IPS DF 4.7 (cell line): ENCODE results near the gene FHIT.

Experiments
- DNase-seq: peaks from one replicate; pipeline ENCODE4 v3.0.0-alpha.2; 2013; ENCODE audit warnings: low spot score; ENCODE audit errors: extremely low read depth

Gene FHIT

GRCh38 chr3:59857589-59858346, 1393.5 kb downstream of the FHIT start:
- DNase-seq, result peak; percentile 28

DNA sequence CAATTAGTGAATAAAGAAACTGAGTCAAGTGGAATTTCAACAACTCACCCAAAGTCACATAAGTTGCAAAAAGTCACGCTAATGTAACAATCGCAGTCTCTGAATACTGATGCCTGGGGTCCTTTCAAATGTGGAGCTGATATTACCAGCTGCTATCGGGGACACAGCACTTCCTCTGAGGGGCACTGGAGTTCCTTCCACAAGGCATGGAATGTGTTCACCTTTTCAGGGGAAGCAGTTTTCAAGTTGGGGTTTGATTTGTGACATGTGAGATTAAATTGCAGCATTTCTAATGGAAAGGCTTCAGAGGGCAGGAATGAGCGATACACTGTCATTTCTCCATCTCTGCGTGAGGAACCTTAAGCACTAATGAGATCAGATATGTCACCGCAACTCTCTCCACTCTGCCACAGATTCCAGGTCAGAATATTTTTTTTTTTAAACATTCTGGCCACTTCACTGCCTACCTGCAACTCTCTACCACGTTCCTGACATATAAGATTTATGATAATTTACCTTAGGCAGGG, 1394.3 kb downstream of the FHIT start:
- DNase-seq, result no peak

- no peak for DNase-seq
Observed at GRCh38 chr3:59854061-59854709, 1397.1 kb downstream of the FHIT start.

GRCh38 chr3:59850417-59850816, 1400.8 kb downstream of the FHIT start:
- no peak for DNase-seq

DNA sequence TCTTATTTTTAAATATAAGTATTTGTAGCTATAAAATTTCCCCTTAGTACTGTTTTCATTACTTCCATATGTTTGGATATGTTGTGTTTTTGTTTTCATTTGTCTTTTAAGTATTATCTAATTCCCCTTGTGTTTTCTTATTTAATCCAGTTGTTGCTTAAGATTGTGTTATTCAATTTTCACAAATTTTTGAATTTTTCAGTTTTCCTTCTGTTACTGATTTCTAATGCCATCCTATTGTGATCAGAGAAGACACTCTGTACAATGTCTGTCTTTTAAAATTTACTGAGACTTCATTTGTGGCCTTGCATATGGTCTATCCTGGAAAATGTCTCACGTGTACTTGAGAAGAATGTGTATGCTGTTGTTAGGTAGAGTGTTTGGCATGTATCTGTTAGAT, 1405.9 kb downstream of the FHIT start:
- DNase-seq, result no peak

- no peak for DNase-seq
Observed at GRCh38 chr3:59843821-59844220, 1407.4 kb downstream of the FHIT start.

DNA sequence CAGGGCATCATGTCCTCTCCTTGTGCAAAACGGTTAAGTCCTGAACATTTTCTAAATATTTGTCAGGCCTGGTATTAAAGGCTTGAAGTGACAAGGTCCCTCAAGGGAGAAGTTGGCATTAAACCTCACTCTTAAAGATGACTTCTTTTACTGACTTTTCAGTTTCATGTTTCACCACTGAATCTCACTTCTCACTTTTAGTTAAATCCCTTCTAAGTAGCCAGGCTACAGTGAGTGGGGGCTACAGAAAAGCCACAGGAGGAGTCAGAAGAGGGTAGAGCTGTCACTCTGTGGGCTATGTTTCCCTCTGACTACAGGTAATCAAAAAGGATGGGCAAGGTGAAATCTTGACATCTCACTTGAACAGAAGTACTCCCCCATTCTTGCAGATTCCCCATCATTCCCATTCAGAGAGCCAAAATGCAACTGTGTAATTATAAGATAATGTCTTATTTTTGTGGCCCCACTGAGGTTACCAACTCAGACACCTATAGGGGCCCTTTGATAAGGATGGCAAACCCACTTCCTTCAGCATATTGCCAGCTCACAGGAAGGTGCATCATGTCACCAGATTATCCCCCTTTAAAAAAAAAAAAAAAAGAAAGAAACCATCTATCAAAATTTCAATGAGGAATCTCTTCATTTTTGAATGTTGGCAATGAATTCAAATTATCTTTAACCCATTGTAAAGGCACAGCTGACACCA, 1411.3 kb downstream of the FHIT start:
- no peak for DNase-seq

DNA sequence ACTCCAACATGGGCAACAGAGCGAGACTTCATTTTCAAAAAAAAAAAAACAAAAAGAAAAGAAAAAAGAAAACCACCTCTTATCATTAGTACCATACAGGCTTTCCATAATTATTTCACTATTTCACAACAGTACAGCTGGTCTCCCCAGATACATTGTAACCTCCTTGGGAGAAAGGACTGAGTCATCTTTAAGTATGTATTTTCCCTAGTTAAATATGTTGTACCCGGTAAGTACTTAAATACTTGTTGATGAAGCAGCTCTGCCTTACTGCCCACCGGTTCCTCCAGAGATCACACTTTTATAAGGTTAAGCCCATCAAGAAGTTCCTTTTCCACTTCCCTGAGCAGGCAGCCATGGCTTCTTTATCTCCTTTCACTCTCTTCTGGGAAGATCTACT, 1412.0 kb downstream of the FHIT start:
- DNase-seq, result no peak

DNA sequence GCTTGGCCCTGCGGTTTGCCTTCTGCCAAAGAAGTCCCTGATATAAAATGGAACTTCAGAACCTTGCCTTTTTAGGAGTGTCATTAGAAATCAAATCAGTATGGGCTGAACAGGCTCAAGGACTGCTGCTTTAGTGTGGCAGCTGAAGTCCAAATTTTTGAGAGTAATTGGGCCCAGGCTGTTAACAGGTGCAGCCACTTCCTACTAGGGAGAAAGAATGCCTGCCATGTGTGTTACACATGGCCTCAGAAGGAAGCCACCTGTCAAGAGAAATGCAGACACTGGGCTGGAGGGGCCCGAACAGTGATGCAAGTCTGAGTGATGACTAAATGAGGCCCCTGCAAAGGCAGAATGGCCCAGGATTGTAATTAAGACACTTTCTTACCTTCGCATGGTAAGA, 1414.7 kb downstream of the FHIT start:
- DNase-seq, result no peak

DNA sequence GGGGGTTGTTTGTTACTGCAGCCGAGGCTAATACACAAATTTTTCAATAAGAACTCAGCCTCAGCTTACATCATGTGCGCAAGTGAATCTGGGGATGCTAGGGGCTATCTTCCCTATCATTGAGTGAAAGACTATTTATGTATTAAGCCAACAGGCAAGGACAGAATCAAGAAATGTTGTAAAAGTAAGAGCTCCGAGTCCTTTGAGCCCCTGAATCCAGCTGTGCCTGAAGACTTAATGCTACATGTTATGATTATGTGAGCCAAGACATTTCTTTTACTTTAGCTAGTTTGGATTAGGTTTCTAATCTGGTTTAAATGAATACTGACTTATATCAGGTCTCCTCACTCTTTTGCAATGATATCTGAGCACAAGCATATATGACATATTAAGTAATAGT, 1418.5 kb downstream of the FHIT start:
- DNase-seq, result no peak

DNA sequence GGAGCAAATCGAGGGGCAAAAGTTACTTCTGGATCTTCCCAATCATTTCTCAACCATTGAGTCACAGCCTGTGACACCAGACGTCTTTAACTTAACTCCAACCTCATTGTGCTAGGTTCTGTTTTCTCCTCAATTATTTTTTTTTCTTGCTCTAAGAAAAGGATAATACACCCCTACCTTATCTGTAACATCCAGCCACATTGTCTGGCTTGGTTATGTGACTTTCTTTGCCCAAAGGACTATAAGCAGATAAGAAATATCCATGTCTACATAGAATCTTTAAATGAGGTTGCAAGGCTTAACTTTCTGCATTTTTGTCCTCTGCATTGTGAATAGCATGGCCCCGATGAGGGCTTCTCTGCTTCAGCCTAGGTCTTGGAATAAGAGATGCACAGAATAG, 1419.0 kb downstream of the FHIT start:
- no peak for DNase-seq

DNA sequence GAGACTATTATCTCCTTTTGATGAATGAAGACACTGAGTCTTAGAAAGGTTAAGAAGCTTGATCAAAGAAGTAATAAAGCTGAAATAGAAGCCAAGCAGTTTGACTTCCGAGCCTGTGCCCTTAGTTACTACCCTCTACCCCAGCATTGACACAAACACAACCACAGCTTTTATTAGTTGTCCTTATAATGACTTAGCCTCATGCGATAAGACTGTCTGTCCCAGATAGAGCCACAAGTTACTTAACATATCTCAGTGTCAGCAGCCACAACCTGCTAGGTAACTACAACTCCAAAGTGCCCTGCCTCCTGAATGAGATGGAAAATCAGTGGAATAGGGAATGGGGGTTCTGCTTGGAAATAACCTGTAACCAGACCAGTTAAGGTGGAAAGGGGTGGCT, 1419.9 kb downstream of the FHIT start:
- DNase-seq, result no peak

DNA sequence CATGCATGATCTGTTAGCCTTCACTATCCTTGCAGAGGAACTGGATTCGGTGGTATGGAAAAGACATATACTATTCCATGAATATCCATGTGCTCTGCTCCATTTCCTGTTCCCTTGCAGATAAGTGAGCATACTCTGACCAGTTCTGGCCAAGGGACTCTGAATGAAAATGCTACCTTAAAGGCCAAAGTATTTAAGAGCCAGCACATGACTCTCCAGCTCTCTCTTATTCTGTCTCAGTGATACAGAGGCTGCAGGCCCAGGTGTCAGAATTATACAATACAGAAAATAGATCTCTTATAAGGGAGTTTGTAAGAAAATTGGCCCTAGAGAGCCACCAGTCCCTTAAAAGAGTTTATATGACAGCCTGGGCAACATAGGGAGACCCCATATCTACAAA, 1421.7 kb downstream of the FHIT start:
- no peak for DNase-seq

GRCh38 chr3:59824876-59825275, 1426.4 kb downstream of the FHIT start:
- DNase-seq, result no peak

DNA sequence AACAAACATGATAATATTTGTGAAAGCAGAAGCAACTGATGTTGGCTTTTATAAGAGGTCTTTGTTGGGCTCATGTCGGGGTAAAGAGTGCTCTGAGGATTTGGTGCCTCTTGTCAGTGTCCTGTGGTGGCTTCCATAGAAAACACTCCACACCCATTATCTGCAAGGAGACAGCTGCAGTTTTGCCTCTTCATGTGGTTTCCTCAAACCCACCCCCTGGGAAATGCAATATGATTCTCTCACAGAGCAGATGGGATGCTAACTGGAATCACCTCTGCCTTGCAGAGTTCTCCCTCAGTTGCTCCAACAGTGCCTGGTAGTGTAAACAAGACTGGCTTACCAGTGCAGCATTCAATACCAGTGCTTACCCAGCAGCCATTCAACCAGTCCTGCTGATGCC, 1430.0 kb downstream of the FHIT start:
- DNase-seq, result no peak

- no peak for DNase-seq
Observed at GRCh38 chr3:59820352-59820934, 1430.8 kb downstream of the FHIT start.

DNA sequence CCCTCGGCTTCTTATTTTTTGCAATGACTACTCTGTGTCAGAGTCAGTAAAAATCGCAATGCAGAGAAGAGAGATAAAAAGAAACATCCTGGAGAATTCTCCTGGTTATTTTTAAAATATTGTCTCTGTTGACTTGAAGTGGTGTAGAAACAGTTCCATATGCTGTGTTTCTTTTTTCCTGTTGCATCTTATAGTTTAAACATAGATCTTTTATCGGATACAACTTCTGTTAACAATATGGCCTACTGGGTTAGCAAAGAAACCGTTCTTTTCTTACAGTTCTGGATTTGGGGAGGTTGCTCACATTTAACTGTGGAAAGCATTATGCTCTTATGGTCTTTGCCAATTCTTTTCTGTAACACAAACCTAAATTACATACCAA, 1432.3 kb downstream of the FHIT start:
- no peak for DNase-seq

DNA sequence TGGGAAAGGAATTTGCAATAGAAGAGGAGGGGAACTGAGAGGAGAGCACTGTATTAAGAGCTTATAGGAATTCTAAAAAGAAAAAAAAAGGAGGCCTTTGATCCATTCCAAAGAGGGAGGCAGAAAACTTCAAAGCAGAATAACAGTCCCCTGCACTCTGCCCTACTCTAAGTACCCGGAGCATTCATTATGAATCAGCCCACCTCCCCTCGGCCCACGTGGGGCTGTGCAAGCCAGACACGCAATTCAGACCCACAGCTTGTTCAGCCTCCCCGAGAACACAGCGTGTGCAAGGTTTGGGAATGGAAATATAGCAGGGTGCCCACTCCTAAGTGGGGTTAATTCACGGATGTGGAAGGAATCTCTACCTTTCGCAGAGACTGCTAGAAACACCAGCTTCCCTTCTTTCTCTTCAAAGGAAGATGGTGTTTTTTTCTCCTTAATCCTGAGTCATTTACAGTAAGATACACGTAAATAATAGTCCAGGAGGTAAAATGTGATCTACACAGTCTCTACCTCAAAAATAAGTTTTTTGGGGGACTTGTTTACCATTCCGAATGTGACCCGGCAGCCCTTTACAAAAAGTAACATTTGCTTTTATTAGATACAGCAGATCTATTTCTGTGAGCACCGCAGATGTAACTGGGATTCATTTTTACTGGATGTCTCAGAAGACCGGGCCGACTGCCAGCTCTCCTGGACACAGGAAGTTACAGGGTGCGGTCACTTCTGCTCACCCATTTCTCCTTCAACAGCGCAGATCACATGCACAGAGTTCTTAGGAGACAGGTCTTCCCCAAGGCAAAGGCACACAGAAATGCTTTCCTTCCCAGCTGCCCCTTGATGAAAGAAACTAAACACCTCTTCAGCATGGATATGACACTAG, 1433.0 kb downstream of the FHIT start:
- no peak for DNase-seq

- DNase-seq, result no peak
Observed at GRCh38 chr3:59817511-59817910, 1433.7 kb downstream of the FHIT start.

DNA sequence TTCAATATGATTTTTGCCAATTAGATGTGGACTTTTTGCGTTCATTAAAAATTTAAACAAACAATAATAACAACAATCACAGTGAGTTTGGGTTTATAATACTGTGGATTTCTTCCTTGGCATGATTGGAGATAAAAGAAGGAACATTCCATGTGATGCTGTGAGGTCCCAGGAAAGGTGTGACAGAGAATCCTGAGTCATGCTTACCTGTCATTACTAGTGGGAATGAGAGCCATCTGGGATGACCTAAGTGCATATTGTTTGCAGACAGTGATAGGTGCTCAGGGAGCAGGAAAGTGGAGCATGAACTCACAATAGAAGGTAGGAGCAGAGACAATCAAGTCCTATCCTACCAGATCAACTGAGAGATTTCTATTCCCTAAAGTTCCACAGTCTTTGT, 1434.9 kb downstream of the FHIT start:
- DNase-seq, result no peak

DNA sequence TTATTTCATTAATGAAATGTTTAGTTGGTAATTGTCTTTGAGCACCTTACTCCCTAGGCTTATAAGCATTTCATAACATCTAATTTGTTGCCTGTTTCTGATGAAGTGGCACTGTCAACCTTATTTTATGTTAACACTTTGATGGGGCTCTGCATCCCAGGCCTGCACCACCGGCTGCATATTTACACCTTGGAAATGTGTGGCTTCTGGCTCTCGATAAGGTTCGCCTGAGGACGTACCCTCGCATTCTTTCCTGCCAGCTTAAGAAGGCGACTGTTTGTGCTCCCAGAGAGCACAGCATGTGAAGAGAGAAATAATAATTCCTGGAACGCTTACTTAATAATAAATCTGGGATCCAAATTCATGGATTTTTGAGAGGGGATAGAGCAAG, 1438.1 kb downstream of the FHIT start:
- no peak for DNase-seq
